ENCODE results near the gene HS6ST3.

HS6ST3 gene

DNA sequence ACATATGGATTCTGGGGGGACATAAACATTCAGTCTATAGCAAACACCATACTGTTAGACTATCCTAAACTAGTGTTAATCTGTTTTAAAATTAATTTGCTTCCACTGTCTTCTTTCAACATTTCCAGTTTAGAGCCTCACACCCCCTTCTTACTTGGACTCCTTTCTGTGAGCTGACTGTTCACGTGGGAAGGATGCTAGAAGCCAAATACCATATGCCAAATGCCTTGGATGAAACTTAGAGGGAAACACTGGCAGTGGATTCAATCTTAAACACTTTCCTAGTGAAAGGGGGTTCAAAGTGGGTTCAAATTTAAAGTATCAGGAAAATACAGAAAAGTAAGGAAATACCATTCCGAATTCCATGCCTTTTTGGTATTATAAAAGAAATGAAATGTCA lies 113.6 kb downstream of the HS6ST3 start:
- no peak for FAIRE-seq

DNA sequence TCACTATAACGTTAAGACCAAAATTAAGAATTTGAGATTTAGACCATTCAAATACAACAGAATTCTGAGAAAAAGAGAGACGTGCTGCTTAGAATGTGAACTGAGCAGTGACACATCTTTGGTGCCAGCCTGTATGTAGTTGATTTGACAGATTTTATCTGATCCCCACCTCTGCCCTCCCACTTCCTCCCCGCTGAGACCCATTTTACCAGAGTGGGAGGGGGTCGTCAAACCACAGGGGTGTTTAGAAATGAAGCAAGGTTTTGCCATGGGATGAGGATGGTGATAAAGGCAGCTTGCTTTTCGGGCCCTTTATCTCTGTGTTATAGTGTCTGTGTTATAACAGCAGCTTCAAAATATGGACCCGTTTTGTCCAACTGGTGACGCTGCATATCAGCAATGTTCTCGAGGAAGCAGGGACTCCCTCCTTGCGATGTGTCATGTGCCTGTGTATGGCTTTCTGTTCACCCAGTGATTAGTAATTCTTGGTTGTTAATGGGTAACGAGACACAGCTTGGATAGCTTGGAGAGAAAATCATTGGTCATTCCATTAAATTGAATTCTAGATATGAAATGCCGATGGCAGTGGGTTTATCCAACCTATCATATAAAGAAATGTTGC lies 125.0 kb downstream of the HS6ST3 start:
- no peak for FAIRE-seq

DNA sequence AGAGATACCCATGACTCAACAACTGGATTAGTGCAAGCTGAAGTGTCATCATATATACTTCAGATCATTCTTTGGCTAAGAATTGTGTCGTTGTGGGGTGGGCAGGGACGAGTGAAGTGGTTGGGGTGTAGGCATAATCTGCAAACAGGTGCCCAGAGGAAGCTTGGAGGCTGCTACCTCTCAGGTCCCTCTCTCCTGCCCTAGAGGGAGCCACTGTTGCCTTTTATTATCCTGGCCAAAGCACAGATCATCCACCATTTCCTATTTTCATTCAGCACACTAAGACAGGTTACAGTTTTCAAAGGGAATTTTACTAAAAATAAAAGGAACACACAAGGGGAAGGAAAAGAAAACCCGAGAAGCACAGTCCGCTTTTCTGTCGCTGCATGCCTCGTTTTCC lies 126.6 kb downstream of the HS6ST3 start:
- no peak for FAIRE-seq

DNA sequence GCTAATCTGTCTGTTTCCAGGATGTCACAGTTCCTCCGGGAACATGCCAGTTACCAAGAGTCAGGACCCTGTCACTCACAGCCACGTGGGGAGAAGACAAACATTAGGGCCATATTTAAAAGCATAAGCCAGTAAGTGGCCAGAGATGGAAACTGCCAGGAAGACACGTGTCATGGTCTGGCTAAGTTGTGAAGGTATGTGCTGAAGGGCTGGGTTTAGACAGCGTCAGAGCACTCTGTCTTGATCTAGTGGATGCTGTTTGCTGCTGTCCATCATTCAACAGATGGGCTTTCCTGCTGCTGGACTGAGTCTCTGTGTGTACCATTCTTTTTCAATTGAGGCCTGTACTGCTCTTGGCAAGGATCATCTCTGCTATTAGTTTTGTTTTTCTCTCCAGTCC lies 128.6 kb downstream of the HS6ST3 start:
- FAIRE-seq = no peak

DNA sequence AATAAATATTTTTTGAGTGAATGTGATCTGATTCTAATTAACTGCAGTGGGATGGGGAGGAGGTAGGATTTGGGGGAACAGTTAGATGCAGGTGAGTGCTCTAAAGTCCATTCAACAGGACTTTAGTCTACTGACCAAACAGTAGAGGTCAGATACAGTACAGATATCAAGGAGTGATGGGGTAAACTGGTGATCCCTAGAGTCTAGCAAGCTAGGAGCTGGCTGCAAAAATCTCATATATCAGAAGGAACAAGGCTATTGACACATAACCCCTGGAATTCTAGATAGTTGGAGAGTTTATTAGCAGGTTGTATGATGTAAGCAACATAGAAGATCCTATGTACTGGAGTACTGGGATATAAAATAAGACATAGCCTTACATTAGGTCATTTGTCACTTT lies 131.6 kb downstream of the HS6ST3 start:
- FAIRE-seq = no peak

DNA sequence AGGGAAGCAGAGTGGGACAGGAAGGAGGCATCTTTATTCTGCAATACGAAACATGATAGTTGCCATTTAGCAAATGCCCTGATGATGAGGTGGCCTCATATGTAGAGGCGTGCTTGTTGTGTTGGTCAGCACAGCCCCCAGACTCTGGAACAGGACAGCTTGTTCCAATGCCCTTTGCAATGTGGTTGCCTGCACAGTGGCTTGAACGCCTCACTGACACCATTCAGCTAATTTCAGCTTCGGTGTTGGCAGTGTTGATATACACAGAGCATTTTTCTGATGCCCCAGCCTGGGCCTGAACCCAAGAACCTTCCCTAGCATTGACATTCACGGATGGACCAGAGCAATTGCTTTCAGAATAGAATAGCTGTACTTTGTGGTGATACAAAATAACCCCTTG lies 133.3 kb downstream of the HS6ST3 start:
- FAIRE-seq = no peak

DNA sequence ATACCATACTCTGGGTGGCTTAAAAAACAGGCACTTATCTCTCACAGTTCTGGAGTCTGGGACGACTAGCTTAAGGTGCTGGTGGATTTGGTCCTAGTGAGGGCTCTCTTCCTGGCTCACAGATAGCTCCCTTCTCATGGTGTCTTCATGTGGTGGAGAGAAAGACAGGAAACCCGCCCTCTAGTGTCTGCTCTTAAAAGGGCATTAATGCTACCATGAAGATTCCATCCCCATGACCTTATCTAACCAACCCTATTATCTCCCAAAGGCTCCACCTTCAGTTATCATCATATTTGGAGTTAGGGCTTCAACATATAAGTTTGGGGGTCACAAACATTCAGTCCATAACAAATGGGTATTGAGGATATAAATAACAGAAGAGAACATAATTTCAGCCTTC lies 139.4 kb downstream of the HS6ST3 start:
- FAIRE-seq = no peak

DNA sequence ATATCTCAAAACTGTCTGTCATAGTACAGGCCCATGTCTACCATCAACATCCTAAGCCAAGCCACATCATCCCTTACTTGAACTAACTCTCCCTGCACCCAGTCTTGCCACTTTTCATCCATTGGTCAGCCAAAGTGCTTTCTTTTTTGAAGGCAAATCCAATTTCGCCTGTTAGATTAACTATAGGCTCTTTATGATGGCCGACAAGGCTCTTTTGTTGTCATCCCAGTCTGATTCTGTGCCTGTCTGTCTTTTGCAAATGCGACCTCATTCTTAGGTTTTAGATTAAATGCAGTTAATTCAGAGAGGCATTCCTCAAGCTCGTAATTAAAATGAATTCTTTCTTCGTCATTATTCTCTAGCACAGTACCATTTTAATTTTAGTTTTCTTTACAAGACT lies 148.3 kb downstream of the HS6ST3 start:
- FAIRE-seq = no peak

DNA sequence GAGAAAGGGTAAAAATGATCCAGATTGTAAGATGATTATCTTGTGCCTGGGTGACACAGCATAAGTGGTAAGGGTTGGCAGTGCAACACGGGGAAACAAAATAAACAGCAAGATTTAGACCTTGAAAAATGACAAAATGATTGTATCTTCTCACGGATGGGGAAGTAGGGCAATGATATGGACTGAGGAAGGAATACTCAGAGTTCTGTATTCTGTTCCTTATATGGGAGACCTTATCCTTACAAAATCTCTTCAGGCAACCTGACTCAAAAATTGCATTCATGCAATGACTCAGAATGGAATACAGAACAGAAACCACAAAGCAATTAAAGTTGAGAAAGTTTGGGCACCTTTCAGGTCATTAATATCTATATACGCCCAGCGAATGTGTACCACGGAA lies 149.0 kb downstream of the HS6ST3 start:
- no peak for FAIRE-seq

DNA sequence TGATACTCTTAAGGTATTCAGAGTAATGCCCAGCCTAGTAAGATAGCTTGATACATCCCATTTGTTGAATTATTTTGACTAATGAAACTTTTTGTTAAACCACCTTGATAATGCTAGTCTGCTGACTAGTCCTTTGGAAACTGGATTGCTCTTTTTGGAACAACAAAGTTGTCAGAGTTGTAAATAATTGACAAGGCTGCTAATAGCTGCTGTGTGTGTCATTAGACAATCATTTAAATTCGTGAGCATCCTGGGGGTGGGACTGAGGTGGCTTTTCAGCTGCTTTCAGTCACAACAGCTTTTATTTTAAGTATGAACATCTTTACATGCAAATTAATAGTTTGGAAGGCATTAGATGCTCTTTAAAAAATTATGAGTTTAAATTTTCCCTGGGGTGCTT lies 153.5 kb downstream of the HS6ST3 start:
- FAIRE-seq = no peak

DNA sequence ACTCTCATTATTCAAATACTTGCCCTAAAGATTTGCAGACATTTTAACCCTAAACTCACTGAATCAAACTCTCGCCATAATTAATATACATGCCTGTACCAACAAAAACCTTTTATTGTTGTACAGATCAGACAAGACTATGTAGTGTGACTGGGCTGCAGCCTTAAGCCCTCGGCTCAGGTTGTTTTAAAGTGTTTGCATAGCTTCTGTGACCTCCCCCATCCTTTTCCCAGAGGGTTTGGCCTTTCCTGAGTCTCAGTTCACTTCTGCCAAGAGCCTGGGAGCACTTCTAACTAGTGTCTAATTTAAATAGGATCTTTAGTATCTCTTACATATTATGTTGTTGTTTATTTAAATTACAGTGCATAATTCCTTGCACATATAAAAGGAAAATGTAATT lies 158.2 kb downstream of the HS6ST3 start:
- no peak for FAIRE-seq

DNA sequence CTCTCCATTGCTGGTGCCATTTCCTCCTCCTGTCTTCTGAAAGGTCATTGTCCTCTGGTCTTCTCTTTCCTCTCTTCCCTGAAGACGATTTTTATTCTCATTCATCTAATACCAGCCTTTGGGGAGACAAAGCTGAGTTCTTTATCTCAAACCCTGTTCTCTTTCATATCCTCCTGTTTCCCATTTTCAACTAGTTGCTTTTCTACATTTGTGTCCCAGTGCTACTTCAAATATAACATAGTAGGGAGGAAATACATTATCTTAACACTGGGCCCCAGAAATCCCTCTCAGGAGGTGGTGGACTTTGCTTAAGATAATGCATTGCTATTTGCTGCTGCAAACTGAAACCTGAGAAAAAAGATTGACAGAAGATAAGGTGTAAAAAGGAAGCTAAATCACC lies 159.1 kb downstream of the HS6ST3 start:
- no peak for FAIRE-seq

DNA sequence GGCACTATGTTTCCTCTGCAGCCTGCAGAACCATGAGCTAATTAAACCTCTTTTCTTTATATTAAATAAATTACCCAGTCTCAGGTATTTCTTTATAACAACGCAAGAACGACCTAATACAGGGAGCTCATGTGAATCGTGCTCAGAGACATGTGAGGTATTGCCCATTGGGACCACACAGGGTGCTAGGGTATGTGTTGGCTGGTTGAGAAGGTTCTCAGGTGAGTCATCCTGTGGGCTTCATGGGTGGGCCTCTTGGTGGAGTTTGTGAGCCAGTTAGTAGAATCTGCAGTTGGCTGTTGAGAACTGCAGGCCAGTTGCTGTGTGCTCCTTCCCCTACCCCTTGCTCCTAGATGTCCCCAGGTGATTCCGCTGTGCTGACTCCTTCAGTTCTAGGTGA lies 163.0 kb downstream of the HS6ST3 start:
- FAIRE-seq = no peak

DNA sequence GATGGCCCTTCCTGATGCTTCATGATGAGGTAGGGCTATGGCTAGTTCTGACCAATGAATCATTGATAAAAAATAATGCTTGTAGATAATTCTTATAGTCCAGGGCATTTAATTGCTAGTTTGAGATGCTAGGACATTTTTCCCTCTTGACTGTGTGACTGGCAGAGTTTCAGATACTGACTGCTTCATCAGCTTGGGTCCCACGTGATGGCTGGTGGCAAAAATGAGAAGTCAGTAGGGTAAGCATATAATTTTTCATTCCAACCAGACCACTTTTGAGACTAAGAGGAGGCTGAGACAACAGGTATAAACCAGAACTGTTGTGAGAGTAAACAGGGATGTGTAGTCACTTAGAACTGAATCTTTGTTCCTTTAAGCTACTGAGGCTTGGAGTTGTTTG lies 183.3 kb downstream of the HS6ST3 start:
- FAIRE-seq = no peak

DNA sequence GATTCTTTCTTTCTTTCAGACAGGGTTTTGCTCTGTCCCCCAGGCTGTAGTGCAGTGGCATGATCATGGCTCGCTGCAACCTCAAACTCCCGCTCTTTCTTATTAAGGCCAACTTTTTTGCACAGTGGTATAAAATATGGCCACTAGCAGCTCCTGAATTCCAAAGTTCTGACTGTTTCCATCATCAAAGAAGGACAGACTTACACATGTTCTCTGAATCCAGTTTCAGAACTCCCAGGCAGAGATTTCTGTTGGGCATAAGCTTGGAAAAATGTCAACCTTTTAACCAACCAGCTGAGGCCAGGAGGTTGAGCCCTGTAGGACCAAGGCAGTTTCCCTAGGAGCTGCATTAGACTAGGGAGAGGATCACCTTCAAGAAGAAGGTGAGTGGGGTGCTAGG lies 184.1 kb downstream of the HS6ST3 start:
- FAIRE-seq = no peak

DNA sequence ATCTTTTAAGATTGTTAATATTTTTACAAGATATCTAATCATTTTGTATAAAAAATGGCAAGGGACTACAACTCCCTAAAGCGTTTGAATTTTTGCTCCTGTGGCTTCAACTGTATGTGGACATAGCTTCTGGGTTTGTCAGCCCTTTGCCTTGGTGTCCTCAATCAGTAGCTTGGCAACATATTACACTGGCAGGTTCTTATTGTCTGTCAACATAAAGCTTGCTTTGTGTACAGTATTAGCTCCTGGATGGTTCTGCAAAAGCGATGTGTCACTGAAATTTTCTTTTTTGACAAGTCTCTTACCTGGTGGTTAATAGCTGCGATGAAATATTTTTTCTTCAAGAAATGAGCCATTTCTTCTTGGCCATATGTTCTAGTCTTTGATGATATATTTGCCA lies 190.0 kb downstream of the HS6ST3 start:
- no peak for FAIRE-seq

DNA sequence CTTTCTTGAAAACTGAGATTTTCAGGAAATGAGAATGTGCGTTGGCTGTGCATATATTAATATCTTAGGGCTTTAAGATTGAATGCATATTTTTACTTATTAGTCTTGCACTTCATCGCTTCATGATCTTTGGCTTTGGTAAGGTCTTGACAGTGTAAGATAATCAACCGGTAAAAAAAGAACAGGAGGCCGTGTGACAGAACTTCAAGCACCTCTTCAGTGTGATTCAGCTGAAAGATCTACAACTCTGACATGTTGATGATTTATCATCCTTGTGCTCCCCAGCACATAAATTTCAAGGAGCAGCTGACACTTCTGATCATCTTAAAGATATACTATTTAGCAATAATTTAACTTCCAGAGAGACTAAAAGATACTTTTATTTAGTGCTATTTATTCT lies 195.1 kb downstream of the HS6ST3 start:
- FAIRE-seq = no peak

DNA sequence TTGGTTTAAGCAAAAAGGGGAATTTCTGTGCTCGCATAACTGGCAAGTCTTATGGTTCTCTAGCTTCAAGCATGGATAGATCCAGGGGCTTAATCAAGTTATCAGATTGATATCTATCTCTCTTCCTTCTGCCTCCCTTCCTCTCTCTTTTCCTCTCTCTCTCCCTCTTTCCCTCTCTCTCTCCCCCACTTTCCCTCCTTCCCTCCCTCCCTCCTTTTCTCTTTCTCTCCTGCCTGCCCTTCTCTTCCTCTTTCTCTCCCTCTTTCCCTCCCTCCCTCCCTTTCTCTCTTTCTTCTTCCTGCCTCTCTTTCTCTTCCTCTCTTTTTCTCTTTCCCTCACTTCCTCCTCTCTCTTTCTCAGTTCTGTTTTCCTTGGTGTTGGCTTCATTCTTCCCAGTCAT lies 195.8 kb downstream of the HS6ST3 start:
- FAIRE-seq = no peak

DNA sequence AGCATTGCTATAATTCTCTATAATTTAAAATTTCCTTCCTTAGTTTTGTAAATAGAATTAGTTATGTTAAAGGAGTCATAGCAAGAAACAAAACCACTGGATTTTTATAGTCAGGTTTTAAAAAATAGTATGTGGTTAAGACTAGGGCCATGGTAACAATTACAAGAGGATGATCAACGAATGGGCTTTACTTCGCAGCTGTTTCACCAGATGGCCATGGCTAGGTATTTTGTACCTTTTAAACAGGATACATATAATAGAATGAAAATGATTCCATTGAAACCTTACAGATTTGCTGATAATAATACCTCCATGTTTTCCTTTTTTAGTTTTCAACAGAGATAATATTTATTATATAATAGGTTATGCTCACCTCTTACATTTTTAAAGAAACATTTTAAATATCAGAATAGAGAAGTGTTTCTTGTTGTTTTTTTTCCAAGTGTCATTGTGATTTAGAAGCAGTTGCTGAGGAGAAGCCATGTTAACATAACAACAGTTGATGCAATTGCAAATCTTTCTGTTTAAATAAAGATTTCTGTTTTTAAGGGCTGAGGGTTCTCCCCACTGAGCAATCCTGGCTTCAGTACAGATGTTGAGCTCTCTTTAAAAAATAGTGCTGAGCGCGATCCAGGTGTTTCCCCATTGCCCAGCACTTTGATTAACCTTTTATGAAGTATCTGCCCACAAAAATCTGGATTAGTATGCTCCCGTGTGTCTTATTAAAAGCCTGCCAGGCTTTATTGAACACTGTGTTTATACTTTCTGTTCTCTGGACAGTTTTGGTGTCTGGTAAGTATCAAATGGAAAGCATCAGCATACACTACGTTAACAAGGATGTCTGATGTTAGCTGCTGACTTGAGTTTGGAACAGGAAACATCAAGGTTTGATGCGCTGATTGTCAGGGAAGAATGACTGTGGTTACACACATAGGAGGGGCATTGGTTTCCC lies 205.3 kb downstream of the HS6ST3 start:
- FAIRE-seq = no peak

DNA sequence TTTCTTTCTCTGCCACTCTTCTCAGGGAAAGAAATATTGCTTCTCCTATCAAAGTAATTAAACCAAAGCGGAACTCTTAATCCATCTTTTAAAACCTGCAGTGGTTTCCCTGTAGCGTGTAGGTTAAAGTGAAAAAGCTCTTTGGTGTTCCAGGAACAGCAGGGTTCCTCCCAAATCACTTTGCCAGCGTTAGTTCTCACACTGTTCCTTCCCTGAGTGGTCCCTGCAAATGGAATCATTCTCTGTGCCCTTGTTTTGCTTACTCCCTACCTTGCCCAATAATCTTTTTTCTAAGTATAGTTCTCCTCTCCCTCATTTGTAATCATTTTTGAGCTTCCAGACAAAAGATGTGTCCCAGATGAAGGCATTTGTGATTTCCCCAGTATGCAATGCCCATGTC lies 207.5 kb downstream of the HS6ST3 start:
- no peak for FAIRE-seq

DNA sequence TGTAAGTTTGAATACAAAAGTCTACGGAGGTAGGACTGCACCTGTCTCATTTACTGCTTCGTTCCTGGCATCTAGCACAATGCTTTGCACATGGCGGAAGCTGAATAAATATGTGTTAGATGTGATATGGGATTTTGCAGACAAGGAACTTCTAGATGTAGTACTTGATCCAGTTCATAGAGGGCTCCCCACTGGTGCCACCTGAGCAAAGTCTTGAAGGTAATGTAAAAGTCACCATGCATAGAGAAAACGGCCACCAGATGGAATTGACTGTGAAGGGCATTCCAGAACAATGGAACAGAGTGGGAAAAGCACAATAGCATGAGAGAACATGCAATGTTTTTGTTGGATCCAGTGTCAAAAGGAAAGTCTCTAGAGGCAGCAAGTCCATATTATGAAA lies 209.3 kb downstream of the HS6ST3 start:
- FAIRE-seq = no peak

DNA sequence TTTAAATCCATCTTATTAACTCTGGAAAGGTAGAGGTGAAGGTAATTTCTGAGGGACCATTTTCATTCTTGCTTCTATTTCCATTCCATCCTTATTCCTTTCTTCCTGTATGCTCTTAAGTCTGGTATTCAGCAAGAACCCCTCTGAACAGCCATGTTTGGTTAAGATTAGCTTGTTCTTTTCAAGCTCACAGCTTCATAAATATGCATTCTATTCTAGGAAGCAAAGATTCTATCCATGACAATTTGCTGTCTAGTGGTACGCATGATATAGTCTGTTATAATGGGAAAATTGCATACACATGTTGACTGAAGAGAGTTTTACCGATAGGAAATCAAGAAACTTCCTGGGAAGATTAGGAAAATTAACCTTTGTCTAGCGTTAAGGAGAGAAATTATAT lies 218.7 kb downstream of the HS6ST3 start:
- no peak for FAIRE-seq

DNA sequence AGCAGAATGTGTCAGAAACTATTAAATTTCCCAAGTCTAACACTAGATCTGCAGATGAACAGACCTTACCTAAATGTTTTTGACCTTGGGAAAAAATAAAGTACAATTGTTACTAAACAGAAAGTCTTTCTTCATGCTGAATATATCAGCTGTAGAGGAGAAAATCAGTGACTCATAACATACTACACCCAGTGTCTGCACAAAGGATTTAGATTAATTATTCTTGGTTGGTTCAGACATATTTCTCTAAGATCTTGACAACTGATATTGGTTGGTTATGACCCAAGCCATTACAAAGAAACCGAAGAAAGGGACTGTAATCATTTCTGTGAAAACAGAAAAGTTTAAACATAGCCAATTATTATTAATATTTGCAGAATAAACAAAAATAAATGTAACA lies 225.1 kb downstream of the HS6ST3 start:
- no peak for FAIRE-seq

DNA sequence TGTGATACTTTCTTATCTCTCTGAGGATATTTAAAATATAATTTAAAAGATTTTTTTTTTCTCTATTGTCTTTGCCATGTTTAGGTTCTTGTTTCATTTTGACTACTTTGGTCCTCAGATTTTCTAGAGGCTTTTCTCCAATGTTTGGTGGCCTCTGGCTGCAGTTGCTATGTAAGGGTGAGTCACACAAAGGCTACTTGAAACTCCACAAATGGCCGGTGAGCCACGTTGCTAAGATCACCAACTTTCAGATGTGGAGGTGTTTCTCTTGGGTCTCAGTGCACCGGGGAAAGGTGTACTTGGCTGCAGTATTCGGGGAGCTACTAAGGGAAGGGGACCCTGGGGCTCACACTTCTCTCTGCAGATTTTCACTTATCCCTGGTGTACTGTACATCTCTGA lies 248.1 kb downstream of the HS6ST3 start:
- FAIRE-seq = no peak

DNA sequence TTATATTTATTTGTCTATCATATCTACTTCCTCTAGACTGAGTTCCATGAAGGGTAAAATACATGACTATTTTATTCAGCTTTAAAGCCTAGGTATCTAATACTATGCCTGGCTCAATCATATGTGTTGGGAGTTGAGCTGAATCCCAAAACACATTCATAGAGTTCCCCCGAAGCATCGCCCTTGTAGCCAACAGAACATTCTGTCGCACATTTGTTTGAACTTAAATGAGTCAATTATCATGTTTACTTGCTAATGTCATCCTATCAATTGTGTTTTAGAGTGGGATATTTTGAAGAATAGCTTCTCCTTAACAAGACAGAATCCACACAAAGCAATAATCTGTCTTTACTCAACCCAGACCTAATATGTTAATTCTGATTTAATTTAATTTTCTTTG lies 252.4 kb downstream of the HS6ST3 start:
- no peak for FAIRE-seq
